Measurements from ENCODE around the gene SLC9A6. TPM values are rescaled to one million over a fixed set of nuclear protein-coding genes. Genes with fewer than 3 reads are reported as not detected.

SLC9A6 gene
- total RNA-seq, 1 donor from 2014 or later: 8.3 TPM

DNA sequence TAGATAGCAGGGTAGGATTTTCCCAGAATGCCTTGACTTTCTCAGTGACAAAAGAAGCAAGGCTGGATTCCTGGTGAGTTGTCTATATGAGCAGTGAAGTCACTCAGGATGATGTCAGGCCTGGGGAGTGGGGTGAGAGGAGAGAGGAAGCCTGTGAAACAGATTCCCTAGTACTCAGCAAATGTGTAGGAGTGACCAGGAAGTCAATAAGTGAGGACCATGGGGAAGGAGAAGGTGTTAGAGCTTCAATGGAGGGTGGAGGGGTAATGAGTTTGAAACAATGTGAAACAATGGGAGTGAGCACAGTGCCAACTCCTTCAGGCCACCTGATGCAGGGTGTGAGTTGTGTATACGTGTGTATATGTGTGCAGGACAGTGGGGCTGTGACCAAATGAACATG, 2.4 kb upstream of the SLC9A6 start:
- Histone ChIP-seq H3K4me1 (peaks cover 0 to 3% of the 10 kb centered on the region in 2 donors), H3K27ac (no peak overlapping the region), H3K36me3 (no peaks in the 10 kb centered on the region), H3K4me3 (no peak overlapping the region), H3K9me3 (no peaks in the 10 kb centered on the region), H3K27me3 (no peaks in the 10 kb centered on the region)
- DNase-seq (ENCODE audit: low spot score in 2 of 2): no peak
- intact Hi-C loops (cut with DNase I): no loop called here
- TF ChIP-seq, protein P1, sequence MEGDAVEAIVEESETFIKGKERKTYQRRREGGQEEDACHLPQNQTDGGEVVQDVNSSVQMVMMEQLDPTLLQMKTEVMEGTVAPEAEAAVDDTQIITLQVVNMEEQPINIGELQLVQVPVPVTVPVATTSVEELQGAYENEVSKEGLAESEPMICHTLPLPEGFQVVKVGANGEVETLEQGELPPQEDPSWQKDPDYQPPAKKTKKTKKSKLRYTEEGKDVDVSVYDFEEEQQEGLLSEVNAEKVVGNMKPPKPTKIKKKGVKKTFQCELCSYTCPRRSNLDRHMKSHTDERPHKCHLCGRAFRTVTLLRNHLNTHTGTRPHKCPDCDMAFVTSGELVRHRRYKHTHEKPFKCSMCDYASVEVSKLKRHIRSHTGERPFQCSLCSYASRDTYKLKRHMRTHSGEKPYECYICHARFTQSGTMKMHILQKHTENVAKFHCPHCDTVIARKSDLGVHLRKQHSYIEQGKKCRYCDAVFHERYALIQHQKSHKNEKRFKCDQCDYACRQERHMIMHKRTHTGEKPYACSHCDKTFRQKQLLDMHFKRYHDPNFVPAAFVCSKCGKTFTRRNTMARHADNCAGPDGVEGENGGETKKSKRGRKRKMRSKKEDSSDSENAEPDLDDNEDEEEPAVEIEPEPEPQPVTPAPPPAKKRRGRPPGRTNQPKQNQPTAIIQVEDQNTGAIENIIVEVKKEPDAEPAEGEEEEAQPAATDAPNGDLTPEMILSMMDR (IDR thresholded peaks at IDR 0.05): no peak

DNA sequence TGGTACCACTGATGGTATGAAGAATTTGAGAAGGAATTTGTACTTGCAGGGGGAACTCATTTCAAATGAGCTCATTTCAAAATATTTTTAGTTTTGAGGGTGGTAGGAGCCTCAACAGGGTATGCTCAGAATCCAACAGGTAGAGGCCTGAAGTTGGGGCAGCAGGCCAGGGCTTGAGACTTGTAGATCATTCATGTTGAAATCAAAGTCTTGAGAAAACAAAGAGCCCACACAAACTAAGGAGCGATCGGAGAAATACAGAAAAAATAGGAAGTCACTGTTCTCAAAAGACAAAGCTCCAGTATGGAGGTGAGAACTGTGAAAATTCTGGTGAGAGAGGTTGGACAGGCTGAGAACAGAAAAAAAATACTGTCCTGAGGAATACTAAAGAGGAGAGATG, 979 bp upstream of the SLC9A6 start:
- no peak for DNase-seq (ENCODE audit: low spot score in 2 of 2)
- no peaks in the 10 kb centered on the region for H3K27me3 ChIP-seq
- intact Hi-C loops (cut with DNase I): no loop called here
- H3K4me3 ChIP-seq: peak overlapping the region in 1 of 2 donors; percentile 73
- H3K9me3 ChIP-seq: no peaks in the 10 kb centered on the region
- H3K4me1 ChIP-seq: peaks cover 0 to 3% of the 10 kb centered on the region in 2 donors
- TF ChIP-seq, protein P1 (IDR thresholded peaks at IDR 0.05): no peak
- H3K27ac ChIP-seq: peak overlapping the region; percentile 76
- H3K36me3 ChIP-seq: no peaks in the 10 kb centered on the region

DNA sequence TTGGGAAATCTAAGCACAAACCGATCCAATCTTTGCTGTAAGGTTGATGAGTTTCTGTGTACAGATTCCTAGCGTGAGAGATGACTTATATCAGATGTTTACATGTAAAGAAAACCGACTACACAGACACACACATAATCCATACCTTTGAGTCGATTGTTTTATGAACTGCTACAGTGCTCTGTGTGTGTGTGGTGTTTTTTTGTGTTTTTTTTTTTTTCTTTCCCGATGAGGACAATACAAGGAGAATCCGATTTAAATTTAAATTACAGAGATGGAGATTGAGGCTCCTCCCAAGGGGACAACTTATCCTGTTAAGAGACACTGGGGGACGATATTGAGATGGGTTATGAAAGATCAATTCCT, 461 bp upstream of the SLC9A6 start:
- H3K27me3 ChIP-seq: no peaks in the 10 kb centered on the region
- peak overlapping the region; percentile 60 to 73 for H3K4me3 ChIP-seq
- intact Hi-C loops (cut with DNase I): no loop called here
- no peaks in the 10 kb centered on the region for H3K36me3 ChIP-seq
- H3K27ac ChIP-seq: peak overlapping the region; percentile 76
- TF ChIP-seq, protein P1 (IDR thresholded peaks at IDR 0.05): no peak
- H3K4me1 ChIP-seq: peaks cover 0 to 3% of the 10 kb centered on the region in 2 donors
- no peaks in the 10 kb centered on the region for H3K9me3 ChIP-seq
- no peak for DNase-seq (ENCODE audit: low spot score in 2 of 2)

DNA sequence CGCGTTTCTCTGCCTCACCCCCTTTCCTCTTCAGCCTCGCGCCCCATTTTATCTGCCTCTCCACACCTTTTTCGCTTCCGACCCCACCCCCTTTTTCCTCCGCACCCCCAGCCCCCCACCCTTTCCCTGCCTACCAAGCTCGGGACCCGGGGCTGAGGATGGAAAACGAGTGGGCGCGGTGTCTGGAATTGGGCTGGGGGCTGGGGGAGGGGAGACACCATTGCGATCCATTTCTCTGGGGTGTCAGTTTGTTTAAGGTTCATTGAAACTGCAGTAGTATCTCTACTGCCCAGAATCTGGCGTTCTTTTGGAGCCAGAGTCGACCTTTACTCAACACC, 707 bp downstream of the SLC9A6 start:
- Histone ChIP-seq H3K4me1 (peaks cover 0 to 3% of the 10 kb centered on the region in 2 donors), H3K4me3 (peak overlapping the region; percentile 60 to 73), H3K9me3 (no peaks in the 10 kb centered on the region), H3K27me3 (no peaks in the 10 kb centered on the region), H3K27ac (peak overlapping the region; percentile 76), H3K36me3 (no peaks in the 10 kb centered on the region)
- TF ChIP-seq, protein P1 (IDR thresholded peaks at IDR 0.05): no peak
- no peak for DNase-seq (ENCODE audit: low spot score in 2 of 2)
- intact Hi-C loops (cut with DNase I): no loop called here

DNA sequence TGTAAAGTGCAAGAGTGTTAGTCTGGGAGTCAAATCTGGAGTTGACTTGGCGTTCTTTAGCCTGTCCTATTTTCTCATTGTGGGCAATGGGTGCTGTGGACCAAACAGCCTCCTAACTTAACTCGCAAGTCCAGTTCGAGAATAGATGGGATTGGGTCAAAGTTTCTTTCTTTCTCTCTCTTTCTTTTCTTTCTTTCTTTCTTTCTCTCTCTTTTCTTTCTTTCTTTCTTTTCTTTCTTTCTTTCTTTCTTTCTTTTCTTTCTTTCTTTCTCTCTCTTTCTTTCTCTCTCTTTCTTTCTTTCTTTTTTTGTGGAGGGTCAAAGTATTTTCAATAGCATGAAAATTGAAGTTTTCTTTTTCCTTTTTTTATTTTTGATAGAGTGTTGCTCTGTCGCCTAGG, 3.0 kb downstream of the SLC9A6 start:
- intact Hi-C loops (cut with DNase I): no loop called here
- Histone ChIP-seq H3K27ac (no peak overlapping the region), H3K27me3 (no peaks in the 10 kb centered on the region), H3K4me1 (peaks cover 0 to 3% of the 10 kb centered on the region in 2 donors), H3K36me3 (no peaks in the 10 kb centered on the region), H3K9me3 (no peaks in the 10 kb centered on the region), H3K4me3 (no peak overlapping the region)
- DNase-seq (ENCODE audit: low spot score in 2 of 2): no peak
- TF ChIP-seq, protein P1 (IDR thresholded peaks at IDR 0.05): no peak

DNA sequence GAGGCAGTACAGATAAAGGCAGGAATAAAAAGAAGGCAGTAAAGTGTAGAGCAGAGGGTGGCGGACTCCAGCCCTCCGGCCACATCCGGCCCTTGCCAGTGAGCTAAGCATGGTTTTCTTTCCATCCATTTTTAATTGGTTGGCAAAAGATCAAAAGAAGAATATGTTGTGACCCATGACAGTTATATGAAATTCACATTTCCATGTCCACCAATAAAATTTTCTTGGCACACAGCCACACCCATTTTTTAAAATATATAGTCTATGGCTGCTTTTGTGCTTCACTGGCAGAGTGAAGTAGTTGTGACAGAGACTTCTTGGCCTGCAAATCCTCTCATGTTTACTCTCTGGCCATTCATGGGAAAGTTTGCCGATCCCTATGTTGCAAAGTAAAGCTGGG, 29.8 kb downstream of the SLC9A6 start:
- Histone ChIP-seq H3K27ac (no peak overlapping the region), H3K9me3 (no peaks in the 10 kb centered on the region), H3K4me3 (no peak overlapping the region), H3K36me3 (no peaks in the 10 kb centered on the region), H3K4me1 (no peaks in the 10 kb centered on the region), H3K27me3 (no peaks in the 10 kb centered on the region)
- intact Hi-C loops (cut with DNase I): no loop called here
- TF ChIP-seq, protein P1 (IDR thresholded peaks at IDR 0.05): no peak
- DNase-seq (ENCODE audit: low spot score in 2 of 2): no peak

All from ascending aorta (tissue), 2 donors.